Dedifferentiated amniotic fluid mesenchymal stem cell (primary cell): ENCODE results near the gene STK10.

ENCODE experiments used
- DNase-seq: peaks from one replicate; pipeline ENCODE4 v3.0.0-alpha.2; 2016; ENCODE audit errors: extremely low spot score

Gene STK10

DNA sequence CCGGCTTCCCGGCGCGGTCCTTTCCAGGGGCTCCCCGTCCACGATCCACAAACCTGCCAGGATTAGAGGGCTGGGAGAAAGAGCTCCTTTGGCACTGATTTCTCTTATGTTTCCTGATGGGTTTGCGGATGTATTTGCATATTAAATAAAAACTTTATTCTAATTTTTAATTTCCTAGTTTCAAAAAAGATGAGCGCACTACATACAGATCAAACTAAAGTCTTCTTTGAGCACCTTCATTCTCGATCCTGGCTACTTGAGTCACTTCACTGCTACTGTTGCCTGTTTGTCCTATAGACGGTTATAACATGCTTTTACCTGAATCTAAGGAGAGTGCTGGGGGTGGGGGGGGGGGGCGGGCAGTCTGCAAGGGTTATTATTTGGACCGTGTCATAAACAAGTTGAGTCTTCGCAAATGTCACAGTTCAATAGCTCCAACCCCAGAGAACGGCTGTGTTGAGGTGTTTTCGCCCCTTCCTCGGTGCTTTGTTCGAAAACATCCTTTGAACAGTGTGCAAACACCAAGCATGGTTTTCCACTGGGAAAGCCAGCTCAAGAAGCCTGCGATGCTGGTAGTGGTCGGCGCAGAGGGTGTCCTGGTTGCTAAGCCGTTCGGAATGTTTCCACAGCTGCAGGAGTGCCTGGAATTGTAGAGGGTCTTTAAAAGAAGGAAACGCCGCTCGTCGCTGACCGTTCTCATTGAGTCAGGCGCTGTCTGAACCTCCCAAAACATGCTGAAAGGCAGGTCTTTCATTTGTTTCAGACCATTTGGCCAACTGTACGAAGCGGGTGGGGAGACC, 1.1 kb upstream of the STK10 start:
- no peak for DNase-seq

GRCh38 chr5:172187118-172188032, 649 bp downstream of the STK10 start:
- DNase-seq: peak; percentile 67

- DNase-seq: no peak
Observed at GRCh38 chr5:172186114-172186695, 1.8 kb downstream of the STK10 start.

DNA sequence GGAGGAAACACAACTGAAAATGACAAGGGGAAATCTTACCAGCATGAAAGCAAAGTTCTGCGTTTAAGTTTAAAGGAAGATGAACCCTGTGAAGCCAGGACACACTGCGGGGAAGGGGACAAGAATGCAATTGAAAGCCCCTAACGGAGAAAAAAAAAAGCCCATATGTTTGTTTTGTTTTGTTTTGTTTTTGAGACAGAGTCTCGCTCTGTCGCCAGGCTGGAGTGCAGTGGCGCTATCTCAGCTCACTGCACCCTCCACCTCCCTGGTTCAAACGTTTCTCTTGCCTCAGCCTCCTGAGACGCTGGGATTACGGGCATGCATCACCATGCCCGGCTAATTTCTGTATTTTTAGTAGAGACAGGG, 2.9 kb downstream of the STK10 start:
- DNase-seq: no peak

DNA sequence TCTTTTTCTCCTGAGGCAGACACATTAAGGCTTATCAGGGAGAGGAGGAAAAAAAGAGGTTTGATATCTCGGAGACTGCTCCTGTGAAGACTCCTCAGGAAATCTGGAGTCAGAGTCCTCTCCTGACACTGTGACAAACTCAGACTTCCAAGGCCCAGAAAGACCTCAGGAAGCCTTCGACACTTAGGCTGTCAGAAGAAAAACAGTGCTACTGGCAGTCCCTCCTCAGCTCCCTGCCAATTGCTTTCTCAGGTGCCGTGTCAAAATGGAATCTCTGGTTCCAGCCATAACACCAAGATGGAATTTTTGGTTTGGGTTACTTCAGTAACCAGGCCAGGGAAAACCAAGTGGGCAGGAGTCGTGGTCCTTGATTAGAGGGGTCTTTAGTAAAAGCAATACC, 4.1 kb downstream of the STK10 start:
- no peak for DNase-seq

- no peak for DNase-seq
Observed at GRCh38 chr5:172182291-172182690, 5.7 kb downstream of the STK10 start.

DNA sequence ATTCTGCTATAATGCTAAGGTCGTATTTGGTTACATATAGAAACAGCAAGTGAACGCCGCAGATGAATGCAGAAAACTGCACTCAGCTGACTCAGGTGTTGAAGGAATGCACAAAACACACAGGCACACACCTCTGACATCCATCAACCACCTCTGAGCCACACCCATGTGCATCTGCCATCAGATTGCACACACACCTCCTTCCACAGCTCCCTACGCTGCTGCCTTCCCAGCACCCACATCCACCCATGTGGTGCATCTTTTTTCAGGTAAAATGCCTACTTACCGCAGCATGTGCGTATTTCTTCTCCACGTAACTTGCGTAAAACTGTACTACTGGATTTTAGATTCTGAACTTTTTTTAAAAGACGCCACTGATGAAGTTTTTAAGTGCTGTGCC, 7.1 kb downstream of the STK10 start:
- DNase-seq: no peak

DNA sequence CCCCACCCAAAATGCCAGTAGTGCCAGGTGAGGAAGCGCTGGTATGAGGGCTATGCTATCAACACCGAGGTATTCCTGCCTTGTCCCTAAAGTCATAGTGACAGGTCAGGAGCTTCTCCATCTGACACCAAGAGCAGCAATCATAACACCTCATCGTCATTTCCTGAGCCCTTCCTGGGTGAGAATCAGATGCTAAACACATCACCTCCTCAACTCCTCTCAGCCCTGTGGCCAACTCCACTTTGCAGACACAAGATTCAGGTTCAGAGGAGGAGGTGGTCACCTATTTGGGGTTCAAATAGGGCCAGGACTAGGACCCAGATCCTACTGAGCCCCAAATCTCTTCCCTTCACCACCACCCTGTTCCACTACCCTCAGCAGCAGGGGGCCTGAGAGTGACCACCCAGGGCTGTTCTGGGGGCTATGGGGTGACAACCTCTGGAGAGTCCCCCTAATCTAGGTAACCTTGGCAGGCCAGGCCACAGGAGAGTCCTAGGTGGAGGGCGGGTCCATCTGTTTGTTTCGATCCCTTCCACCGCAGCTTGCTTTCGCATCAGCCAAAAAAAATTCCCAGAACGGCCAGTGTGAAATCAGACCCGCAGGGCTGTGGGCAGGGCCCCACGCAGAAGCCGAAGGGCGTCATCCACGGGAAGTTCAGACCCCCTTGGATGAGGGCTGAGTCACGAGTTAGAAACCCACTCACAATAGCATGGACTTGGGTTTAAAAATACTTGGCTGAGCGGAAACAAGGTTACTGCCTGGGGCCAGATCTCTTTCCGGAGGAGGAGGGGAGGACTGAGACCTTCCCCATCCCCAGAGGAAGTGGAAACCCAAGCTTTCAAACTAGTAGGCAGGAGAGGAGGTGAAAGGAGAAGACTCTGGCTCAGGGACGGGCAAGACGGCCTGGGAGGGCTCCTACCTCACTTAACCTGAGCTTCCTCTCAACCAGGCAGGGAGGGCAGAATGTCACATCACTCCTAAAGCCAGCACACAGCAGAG, 8.7 kb downstream of the STK10 start:
- DNase-seq: peak; percentile 71

DNA sequence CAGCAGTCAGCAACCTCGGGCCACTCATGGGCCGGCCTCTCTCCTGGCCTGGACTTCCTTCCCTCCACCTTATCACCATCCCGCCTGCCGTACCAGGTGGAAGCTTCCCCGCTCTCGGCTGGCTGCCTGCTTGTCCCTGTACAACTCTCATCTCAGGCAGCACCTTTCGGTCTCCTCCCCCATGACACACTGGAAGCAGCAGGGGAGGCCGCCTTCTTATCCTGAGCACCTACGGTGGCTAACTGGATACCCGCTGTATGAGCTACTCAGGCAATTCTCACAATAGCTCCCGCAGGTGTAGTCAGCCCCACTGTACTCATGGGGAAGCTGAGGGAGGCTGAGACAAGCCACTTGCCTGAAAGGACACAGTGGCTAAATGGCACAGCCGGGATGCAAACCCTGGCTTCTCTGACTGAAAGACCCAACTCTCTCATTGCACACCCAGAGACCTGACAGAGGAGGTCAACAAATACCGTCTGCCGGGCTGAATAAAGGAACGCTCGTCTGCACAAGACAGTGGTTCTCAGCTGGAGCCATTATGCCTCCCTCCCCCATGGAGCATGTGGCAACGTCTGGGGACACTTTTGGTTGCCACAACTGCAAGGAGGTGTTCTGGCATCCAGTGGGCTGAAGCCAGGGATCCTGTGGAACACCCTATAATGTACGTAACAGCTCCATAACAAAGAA, 9.6 kb downstream of the STK10 start:
- no peak for DNase-seq

- DNase-seq: no peak
Observed at GRCh38 chr5:172177176-172177575, 10.8 kb downstream of the STK10 start.

DNA sequence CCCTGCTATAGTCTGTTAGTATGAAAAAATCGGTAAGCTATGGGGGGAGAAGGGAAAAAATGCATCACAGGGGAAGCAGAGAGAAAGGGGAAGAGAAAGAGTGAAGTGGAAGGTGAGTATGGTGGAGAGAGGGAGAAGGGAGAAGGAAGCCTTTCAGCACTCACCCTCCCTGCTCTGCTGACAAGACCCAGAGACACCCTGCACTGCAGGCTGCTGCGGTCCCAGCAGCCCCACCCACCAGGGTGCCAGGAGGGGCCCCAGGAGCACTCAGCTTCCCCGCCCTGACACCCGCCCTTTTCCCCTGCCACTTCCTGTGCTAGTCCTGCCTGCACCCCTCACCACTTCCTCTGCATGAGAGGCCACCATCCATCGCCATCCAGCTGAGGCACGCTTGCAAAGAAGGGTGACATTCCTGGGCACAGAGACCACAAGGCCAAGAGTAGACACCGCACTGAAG, 12.7 kb downstream of the STK10 start:
- no peak for DNase-seq

- DNase-seq: no peak
Observed at GRCh38 chr5:172173564-172174153, 14.4 kb downstream of the STK10 start.

DNA sequence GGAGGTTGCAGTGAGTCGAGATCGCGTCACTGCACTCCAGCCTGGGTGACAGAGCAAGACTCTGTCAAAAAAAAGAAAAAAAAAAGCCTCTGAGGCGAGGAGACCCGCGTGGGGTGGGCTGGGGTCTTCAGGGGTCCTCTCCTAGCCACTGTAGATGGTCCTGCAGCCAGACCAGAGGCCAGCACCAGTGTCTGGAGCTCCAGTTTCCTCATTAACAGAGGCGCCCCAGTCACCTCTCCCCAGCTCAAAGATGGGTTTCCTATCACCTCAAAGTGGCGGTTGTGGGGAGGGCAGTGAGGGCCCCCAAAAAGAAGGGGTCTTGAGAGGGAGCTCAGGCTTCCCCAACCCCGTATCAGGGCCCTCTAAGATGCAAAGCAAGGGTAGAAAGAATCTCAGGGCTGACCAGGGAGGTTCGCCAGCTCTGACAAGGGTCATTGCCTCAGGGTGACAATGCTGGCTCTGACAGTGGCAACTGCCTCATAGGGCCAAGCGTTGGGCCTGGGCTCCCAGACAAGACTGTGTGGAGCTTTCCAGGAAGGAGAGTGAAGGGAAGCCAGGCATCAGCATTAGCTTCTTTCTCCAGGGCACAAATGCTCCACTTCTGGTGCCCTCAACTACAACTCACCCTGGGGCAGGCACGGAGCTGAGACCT, 15.0 kb downstream of the STK10 start:
- DNase-seq: no peak

DNA sequence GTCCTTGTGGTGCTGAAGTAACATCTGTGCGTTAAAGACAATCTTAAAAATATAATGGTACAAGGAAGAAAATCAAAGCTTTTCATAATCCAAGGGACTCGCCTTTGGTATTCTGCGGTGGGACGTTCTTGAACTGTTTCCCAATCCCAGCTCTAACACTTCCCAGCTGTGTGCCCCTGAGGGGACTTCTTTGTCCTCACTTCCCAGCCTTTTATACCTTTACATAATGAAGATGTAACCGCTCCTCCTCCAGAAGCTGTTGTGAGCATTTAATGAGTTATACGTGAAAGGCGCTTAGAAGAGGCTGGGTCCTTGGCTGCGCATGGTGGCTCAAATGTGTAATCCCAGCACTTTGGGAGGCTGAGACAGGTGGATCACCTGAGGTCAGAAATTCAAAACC, 16.9 kb downstream of the STK10 start:
- no peak for DNase-seq

DNA sequence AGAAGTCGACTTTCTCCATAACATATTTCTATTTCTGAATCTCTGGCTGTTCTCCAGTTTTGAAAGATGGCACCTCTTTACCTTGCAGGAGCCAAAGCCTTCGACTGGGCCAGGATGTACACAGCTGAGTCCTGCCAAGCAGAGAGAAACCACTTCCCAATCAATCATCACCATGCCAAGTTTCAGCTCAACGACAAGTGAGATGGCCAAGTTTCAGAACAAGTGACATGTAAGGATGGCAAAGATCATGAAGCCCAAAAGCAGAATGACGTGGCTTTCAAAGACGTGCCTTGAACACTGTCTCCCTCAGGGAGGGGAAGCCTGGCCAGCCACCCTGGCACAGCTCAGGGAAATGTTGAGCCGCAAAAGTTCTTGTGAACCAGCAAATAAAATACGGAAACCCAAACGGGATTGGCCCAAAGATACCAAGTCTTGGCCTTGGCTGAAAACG, 17.7 kb downstream of the STK10 start:
- no peak for DNase-seq

DNA sequence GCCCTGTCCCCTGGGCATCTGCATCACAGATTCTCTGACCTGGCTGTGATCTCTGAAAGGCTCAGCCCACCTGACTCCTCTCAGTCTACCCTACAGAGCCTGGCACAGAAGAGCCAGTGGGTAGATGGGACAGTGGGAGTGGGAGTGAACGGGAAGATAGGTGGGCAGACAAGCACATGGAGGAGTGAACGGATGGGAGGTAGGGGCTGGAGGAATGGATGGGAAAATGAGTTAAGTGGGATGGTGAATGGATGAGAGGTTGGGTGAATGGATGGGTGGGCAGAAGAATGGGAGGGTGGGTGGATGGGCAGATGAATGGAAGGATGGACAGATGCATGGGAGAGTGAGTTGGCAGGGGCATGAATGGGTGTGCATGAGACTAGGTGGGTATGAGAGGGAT, 18.8 kb downstream of the STK10 start:
- DNase-seq: no peak

DNA sequence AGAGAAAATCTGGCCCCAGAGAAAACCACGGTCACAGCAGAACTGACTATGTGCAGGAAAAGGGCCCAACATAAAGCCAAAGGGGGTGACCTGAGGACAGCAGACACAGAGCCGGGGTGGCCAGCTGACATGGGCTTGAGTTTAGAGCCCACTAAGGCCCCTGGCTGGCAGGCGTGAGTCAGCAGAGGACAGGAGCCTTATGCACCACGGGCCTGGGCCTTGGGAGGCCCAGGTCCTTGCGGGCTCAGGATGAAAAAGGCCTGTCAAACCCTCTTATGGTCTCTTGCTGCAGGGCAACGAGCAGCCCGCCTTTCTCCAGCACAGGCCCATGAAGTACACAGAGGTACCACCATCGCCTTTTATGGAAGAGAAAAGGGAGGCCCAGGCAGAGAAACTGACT, 19.7 kb downstream of the STK10 start:
- DNase-seq: no peak

- no peak for DNase-seq
Observed at GRCh38 chr5:172167895-172168294, 20.1 kb downstream of the STK10 start.

- no peak for DNase-seq
Observed at GRCh38 chr5:172166030-172166826, 21.8 kb downstream of the STK10 start.
